ENCODE results near the gene RPL9. TPM values are rescaled to one million over a fixed set of nuclear protein-coding genes. Genes with fewer than 3 reads are reported as not detected.
A peak's percentile ranks its signal among the peaks of the same experiment; 100 is the strongest.

Gene RPL9
- total and polyA plus RNA-seq, 2 of the 4 experiments (the other 2 are of a cell fraction): 1,627 to 1,905 TPM

- no peak for ATAC-seq (ENCODE audit: low read depth)
- H2AK9ac ChIP-seq (replicated peaks; ENCODE audit: low read depth, low read length, poor library complexity): no peak overlapping the region
- peaks cover 30% of the 10 kb centered on the region for H3K36me3 ChIP-seq (ENCODE audit: control insufficient read depth, insufficient read depth, low read length)
- H3K4me1 ChIP-seq (ENCODE audit: control insufficient read depth, insufficient read depth, low read length): peaks cover 5% of the 10 kb centered on the region
- ChIA-PET POLR2A (ENCODE audit: unreplicated experiment) (interaction anchor here (0.6 kb wide), 1 partner anchor 198 kb away, joined by 3 read pairs; no protein-coding TSS in a partner anchor), CTCF (interaction anchor here (0.7 to 0.9 kb wide), 2 partner anchors 9 to 210 kb away, joined by 3 read pairs; no protein-coding TSS in a partner anchor)
- no peak overlapping the region for H4K5ac ChIP-seq (ENCODE audit: low read depth, low read length)
- H2BK20ac ChIP-seq (ENCODE audit: low read depth, low read length): no peak overlapping the region
- H3K9me1 ChIP-seq (ENCODE audit: insufficient read depth, low read length): peaks cover 3% of the 10 kb centered on the region; the same call in 1 of the 2 replicates
- intact Hi-C loops (cut with micrococcal nuclease) (no loop called here), in situ Hi-C loops (cut with MboI; ENCODE audit: low sequenced_read_pairs) (no loop called here), dilution Hi-C loops (cut with HindIII; ENCODE audit: low sequenced_read_pairs, unreplicated experiment) (no loop called here)
- no peak overlapping the region for H3K4ac ChIP-seq (ENCODE audit: low read depth, low read length)
- no peak overlapping the region for H4K8ac ChIP-seq (ENCODE audit: low read depth in 2 of 2, low read length in 2 of 2)
- H3K23ac ChIP-seq (ENCODE audit: low read depth, low read length): peak overlapping the region; percentile 45; the same call in 1 of the 2 replicates
- H3K56ac ChIP-seq (ENCODE audit: extremely low read depth, insufficient read depth, low read length): no peak overlapping the region; the same call in 1 of the 2 replicates
- H3K27ac ChIP-seq (ENCODE audit: insufficient read depth, low read length): no peak overlapping the region
- H2BK15ac ChIP-seq (ENCODE audit: low read depth, low read length): no peak overlapping the region
- peaks cover 50% of the 10 kb centered on the region for H4K20me1 ChIP-seq (ENCODE audit: insufficient read depth, low read length)
- BruUV-seq (replicated peaks): no TSS peak
- H3K18ac ChIP-seq (ENCODE audit: low read depth, low read length): no peak overlapping the region
- no peak for DNase-seq
- H3K9ac ChIP-seq (ENCODE audit: low read depth, low read length): peak overlapping the region; percentile 86
- H3K27me3 ChIP-seq (ENCODE audit: control insufficient read depth, insufficient read depth, low read length): no peaks in the 10 kb centered on the region
- H2AK5ac ChIP-seq (ENCODE audit: low read depth, low read length): no peak overlapping the region
- WGBS, 2 experiments (ENCODE audit: extremely low coverage in 2 of 2, insufficient read length in 1 of 2): 89% methylated on average over 3 of the region's 10 CpGs; no CpG with 5 or more reads in 1 of the 2 experiments
- peak overlapping the region; percentile 29; the same call in 1 of the 2 replicates for H3K14ac ChIP-seq (replicated peaks; ENCODE audit: low read depth, low read length)
- H2BK5ac ChIP-seq (ENCODE audit: low read depth, low read length, poor library complexity, severe bottlenecking): no peak overlapping the region
- H3K79me1 ChIP-seq (ENCODE audit: low read depth in 1 of 2, low read length in 2 of 2): peaks cover 31 to 59% of the 10 kb centered on the region in 2 experiments
- H3K4me3 ChIP-seq (ENCODE audit: insufficient read depth, low read depth, low read length): peak overlapping the region; percentile 68
- H2AFZ ChIP-seq (replicated peaks; ENCODE audit: low read length, poor library complexity): no peak overlapping the region
- TF ChIP-seq USF2 (IDR thresholded peaks at IDR 0.05; ENCODE audit: low read depth, low read length) (no peak), RAD21 (IDR thresholded peaks at IDR 0.05; ENCODE audit: low read length) (no peak), RCOR1 (IDR thresholded peaks at IDR 0.05; ENCODE audit: insufficient replicate concordance, low read length) (no peak), CEBPB (IDR thresholded peaks at IDR 0.05; ENCODE audit: low read depth, low read length) (no peak), FOS (IDR thresholded peaks at IDR 0.05; ENCODE audit: low read depth, low read length) (no peak), MAFK (IDR thresholded peaks at IDR 0.05; ENCODE audit: low read depth, low read length) (no peak), CHD1 (IDR thresholded peaks at IDR 0.05; ENCODE audit: low read depth, low read length) (no peak), ELK1 (IDR thresholded peaks at IDR 0.05; ENCODE audit: borderline replicate concordance, low read depth, low read length) (no peak), MXI1 (IDR thresholded peaks at IDR 0.05; ENCODE audit: borderline replicate concordance, low read depth, low read length) (no peak), CTCF (conservative IDR thresholded peaks at IDR 0.05; ENCODE audit: low read depth, low read length) (no peak), POLR2A (IDR thresholded peaks at IDR 0.05; ENCODE audit: low read depth, low read length) (no peak)
- no peak overlapping the region for H2BK120ac ChIP-seq (ENCODE audit: low read depth, low read length)
- no peak overlapping the region for H4K91ac ChIP-seq (ENCODE audit: insufficient read depth, low read depth, low read length)
- H3K9me3 ChIP-seq (ENCODE audit: control insufficient read depth, insufficient read depth, low read length): no peaks in the 10 kb centered on the region
- peak overlapping the region; percentile 91 for H3K4me2 ChIP-seq (ENCODE audit: low read depth, low read length)
These were observed 1.6 kb downstream of the RPL9 start for GRCh38 chr4:39456946-39457763.
